A673 (cell line): ENCODE results near the gene KBTBD12.

ENCODE experiments used
- EZH2 ChIP-seq: fragments of 200-600 bp; sonication (generic); IDR thresholded peaks from 2 replicates; pipeline ENCODE4 v1.6.1; 2017; ENCODE audit warnings: borderline replicate concordance, low read depth, mild to moderate bottlenecking, mixed read lengths, antibody characterized with exemption, low read length; ENCODE audit not compliant: poor library complexity, severe bottlenecking
- TF ChIP-seq, protein P1 (sequence below): fragments of 300-800, 200-600 bp; sonication (generic); conservative IDR thresholded peaks from 2 replicates; pipeline ENCODE4 v1.5.1; 2017; ENCODE audit warnings: low read depth, mild to moderate bottlenecking, antibody characterized with exemption, low read length, moderate library complexity, mixed read lengths

DNA sequence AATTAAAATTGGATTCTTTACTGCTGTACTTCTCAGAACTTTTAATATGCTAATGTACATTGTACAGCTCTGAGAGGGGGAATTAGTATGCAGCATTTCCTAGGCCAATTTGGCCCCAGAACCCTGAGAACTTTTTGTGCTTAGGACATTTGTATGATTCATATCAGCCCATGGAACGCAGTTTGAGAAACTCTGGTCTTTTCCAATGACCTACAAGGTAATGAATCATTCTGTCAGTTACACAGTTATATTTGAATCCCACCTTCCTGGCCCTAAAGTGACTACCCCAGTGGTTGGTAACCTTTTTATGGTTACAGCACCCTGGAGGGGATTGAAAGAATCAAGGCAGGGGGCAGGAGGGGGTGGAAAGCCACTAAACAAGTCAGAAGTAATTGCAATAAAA lies 25.6 kb upstream of the KBTBD12 start:
- TF ChIP-seq, protein P1, sequence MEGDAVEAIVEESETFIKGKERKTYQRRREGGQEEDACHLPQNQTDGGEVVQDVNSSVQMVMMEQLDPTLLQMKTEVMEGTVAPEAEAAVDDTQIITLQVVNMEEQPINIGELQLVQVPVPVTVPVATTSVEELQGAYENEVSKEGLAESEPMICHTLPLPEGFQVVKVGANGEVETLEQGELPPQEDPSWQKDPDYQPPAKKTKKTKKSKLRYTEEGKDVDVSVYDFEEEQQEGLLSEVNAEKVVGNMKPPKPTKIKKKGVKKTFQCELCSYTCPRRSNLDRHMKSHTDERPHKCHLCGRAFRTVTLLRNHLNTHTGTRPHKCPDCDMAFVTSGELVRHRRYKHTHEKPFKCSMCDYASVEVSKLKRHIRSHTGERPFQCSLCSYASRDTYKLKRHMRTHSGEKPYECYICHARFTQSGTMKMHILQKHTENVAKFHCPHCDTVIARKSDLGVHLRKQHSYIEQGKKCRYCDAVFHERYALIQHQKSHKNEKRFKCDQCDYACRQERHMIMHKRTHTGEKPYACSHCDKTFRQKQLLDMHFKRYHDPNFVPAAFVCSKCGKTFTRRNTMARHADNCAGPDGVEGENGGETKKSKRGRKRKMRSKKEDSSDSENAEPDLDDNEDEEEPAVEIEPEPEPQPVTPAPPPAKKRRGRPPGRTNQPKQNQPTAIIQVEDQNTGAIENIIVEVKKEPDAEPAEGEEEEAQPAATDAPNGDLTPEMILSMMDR: no peak
- TF ChIP-seq EZH2: no peak
